GM18511 (cell line): ENCODE data around the gene NEIL3.

Source experiments
- ATAC-seq: cut with Tn5 transposase; IDR thresholded peaks from one replicate; pipeline ENCODE4 v1.9.1; 2021; ENCODE audit warnings: mild to moderate bottlenecking, moderate library complexity; ENCODE audit not compliant: unreplicated experiment

NEIL3 gene, protein sequence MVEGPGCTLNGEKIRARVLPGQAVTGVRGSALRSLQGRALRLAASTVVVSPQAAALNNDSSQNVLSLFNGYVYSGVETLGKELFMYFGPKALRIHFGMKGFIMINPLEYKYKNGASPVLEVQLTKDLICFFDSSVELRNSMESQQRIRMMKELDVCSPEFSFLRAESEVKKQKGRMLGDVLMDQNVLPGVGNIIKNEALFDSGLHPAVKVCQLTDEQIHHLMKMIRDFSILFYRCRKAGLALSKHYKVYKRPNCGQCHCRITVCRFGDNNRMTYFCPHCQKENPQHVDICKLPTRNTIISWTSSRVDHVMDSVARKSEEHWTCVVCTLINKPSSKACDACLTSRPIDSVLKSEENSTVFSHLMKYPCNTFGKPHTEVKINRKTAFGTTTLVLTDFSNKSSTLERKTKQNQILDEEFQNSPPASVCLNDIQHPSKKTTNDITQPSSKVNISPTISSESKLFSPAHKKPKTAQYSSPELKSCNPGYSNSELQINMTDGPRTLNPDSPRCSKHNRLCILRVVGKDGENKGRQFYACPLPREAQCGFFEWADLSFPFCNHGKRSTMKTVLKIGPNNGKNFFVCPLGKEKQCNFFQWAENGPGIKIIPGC

DNA sequence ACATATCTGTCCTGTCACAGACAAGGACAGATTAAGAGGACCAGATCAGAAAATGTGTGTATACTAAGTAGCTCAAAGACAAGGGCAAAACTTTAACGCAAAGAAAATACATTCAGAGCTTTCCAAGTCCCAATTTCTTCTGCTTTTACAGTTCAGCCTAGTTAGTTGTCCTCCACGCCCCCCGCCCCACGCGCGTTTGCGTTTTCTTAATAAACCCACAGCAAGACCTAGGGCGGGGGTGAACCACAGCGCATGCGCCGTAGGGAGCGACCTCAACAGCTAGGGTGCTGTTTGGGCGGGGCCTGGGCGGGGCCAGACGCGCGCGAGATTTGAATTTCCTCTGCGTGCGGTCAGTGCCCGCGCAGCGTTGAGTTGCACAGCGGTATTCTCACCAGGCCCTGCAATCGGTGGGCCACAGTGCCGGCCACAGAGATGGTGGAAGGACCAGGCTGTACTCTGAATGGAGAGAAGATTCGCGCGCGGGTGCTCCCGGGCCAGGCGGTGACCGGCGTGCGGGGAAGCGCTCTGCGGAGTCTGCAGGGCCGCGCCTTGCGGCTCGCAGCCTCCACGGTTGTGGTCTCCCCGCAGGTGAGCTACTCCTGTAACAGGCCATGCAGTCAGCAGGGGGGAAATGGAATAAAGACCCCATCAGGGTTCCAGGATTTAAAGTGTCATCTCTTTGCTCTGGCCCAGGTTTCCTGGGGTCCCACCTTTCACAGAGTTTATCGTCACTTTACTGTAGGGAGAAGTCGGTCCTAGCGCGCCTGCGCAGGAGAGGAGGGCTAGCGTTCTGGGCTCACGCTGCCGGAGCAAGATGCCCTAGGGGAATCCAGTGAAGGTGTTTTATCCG is at the start of gene NEIL3:
TSS of gene NEIL3 (plus strand) at position 353 of the 850 bp plus-strand sequence. CDS start at position 433, 80 bp downstream.
- ATAC-seq, result peak; percentile 90

DNA sequence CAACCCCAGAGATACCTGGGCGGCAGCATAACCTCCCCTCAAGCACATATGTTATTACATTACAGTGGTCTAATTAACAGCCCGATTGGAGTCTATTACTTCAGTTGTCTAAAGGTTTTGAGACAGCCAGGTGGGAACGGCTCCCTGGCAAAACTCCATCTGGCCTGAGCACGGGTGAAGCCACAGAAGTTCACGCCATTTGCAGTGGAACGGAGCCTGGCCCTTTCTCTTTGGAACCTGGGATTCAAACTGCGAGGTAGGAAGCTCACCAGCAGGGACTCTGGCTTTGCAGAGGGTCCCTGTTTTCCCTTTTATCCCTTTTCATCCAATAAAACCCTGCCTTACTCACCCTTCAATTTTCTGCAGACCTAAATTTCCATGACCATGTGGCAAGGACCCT is 45.9 kb upstream of the NEIL3 start:
- no peak for ATAC-seq

DNA sequence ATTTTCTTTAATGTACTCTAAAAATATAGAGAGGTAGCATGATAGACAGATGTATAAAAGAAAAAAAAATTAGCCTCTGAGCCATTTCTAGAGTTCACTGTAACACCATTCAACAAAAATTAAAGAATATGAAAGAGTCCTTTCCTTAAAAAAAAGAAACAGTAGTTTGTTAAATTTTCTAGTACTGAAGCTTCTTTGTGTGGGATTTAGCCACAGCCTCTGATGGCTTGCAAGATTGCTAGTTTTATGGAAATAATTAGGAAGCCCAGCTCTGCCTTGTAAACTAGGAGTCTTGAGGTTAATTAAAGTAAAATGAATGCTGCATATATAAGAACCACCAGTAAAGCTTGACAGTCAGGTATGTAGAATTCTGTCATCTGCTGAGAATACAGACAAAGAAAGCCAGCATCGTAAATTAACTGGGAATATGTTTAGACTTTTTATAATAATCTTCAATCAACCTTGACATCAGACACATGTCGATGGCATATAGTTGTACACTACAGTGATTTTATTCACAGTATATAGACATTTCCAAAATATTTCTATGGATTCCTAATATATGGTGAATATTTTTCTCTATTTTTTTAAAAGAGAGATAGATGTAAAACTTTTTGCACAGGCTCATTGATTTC is 44.8 kb upstream of the NEIL3 start:
- ATAC-seq, result no peak

DNA sequence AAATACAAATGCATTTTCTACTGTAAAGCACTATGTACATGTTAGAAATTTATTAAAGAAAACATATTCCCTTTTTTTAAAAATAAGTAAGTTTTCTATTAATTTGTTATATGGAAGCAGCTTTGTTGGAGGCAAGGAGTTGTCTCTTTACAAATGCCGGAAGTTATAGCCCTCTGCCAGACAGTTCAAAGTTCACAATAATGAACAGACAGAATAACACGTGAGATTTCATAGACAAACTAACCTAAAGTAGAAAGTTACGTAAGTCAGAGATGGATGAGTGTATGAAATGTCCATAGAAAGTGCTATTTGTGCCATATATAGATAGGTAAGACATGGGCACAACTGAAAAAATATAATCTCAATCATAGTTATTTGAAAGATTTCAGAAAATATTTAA is 43.9 kb upstream of the NEIL3 start:
- ATAC-seq, result no peak

DNA sequence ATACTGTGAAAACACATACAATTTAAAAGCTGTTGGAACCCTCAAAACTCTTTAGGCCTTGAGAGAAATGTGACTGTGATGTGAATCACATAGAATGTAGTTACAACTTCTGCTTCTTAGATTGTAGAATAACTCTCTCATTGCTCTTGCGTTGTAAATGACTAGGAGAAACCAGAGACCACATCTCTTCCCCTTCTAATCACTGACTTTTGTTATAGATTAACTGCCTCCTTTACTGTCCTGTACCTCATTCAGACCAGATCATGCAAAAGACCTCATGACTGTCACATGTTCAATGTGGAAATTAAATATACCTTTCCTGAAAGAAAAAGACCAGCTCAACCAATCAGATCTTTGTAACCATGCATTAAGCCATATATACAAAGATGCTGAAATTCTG is 43.2 kb upstream of the NEIL3 start:
- no peak for ATAC-seq

DNA sequence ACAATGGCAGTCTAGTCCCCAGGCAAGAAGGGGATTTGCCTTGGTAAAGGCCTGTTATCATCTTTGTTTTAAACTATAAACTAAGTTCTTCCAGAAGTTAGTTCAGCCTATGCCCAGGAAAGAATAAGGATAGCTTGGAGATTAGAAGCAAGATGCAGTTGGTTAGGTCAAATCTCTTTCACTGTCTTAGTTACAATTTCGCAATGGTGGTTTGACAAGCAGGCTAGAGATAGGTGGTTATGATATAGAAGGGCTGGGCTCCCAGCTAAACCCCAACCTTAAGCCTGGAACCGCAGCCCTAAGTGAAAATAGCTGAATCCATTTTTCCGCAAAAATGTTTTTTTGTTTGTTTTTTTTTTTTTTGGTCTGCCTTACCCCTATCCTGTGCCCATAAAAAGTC is 41.8 kb upstream of the NEIL3 start:
- ATAC-seq, result no peak

DNA sequence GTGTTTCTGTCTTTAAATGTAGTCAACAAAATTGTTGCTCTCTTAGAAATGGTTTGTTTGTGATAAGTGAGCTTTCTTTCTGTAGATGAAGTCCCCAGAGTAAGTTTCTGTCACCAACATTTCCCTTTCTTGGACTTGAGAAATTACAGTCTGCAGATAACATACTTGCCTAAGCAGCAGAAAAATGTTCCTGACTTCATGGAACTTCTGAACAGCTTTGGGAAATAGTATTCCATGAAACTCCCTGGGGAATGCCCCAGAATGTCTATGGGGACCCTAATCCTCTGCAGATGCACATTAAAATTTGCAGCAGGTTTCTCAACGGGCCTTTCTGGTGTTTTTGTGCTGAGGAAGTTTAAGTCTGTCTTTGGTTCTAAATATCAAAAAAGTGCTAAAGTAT is 38.6 kb upstream of the NEIL3 start:
- ATAC-seq, result no peak

DNA sequence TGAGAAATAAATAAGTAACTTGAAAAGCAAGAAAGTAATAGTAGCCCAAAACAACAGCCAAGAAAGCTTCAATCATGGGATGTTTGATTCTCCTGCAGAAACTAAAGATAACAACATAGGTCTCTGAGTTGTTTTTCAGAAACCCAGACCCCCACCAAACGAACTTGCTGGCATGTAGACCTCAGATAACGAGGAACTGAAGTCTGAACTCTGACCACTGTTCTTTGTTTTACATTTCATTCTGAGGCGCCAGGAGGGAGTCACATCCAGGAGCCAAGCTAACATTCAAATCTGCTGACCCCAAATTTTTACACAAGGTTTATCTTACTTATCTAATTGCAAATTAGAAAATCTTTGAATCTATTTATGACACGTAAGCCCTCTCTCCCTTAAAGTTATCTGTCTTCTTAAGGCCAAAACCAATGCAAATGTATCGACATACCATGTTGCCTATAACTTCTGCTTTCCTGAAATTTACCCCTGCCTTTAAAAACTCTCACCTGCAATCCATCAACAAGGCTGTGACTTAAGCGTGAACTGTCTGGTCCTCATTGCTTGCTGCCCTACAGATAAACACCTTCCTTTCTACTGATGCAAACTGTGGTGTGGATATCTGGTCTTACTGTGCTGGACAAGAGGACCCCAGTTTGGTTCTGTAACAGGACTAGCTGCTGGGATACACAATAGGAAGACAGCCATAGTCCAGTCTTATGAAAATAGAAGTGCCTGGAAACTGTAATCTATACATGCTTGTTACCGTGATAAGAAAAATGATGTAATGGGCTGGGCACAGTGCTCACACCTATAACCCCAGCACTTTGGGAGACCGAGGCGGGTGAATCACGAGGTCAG is 37.5 kb upstream of the NEIL3 start:
- no peak for ATAC-seq

DNA sequence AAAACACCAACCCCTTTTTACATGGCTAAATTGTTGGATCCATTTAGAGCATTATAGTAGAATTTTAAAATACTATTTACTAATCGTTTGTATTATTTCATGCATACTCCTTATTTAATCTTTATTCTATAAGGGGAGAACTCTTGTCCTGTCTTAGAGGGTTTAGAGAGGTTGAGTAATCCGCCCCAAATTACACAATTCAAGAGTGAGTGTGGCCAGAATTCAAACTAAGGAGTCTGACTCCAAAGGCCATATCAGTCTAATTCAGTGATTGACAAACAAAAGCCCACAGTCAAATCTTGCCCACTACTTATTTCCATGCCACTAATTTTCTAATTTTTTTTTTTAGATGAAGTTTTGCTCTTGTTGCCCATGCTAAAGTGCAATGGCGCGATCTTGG is 33.7 kb upstream of the NEIL3 start:
- no peak for ATAC-seq

DNA sequence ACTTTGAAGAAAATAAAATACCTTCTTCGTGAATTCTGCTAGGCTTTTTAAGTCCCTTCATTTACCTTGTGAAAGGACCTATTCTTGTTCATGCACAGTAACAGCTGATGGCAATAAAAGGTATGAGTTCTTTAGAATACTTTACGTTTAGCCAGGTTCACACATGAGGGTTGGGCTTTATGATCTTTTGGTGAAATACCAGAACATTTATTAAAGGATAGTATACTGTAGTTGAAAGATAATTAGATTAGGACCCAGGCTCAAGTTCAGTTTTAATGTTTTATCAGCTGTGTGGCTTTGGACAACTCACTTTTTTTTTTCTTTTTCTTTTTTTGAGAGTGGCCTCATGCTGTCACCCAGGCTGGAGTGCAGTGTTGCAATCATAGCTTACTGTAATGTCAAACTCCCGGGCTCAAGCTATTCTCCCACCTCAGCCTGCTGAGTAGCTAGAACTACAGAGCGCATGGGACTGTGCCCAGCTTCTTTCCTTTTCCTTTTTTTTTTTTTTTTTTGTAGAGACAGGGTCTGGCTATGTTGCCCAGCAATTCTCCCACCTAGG is 28.2 kb upstream of the NEIL3 start:
- no peak for ATAC-seq

DNA sequence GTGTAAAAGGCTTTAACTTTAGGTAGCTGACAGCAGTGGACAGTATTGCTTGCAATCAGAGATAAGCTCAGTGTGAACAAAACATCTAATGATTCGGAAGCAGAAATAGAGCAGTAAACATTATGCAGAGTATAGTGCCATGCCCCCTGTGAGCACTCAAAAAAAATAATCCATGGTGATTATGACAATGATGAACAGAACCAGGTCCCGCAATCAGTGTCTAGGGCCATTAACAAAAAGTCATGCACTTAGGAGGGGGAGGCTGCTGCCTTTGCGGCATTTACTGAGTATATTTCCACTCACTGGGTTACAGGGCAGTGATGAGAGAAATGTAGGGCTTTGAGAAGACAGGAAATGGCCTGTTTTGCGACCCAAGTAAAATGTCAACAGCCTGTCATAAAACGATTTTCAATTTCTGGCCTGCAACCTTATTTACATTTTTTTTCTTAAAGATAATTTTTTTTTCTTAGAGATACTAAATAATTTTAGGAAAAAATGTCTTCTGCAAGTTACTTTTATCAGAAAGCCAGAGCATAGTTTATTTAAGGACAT is 27.3 kb upstream of the NEIL3 start:
- no peak for ATAC-seq

DNA sequence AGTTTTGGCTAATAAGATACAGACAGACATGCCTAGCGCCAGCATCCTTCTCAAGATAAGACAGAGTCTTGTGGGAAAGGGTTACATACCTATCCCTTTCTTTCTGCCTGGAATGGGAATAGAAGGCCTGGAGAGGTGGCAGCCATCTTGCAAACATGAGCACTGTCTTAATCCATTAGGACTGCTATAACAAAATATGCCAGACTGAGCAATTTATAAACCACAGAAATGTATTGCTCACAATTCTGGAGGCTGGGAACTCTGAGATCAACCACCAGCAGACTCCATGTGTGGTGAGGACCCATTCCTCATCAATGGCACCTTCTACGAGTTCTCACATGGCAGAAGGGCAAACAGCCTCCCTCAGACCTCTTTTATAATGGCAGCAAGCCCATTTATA is 26.5 kb upstream of the NEIL3 start:
- no peak for ATAC-seq

DNA sequence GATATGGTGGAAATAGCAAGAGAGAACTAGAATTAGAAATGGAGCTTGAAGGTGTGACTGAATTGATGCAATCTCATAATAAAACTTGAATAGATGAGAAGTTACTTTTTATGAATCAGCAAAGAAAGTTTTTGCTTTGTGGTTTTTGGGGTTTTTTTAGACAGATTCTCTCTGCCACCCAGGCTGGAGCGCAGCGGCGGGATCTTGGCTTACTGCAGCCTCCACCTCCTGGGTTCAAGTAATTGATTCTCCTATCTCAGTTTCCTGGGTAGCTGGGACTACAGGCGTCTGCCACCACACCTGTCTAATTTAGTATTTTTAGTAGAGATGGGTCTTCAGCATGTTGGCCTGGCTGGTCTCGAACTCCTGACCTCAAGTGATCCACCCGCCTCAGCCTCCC is 23.7 kb upstream of the NEIL3 start:
- no peak for ATAC-seq

DNA sequence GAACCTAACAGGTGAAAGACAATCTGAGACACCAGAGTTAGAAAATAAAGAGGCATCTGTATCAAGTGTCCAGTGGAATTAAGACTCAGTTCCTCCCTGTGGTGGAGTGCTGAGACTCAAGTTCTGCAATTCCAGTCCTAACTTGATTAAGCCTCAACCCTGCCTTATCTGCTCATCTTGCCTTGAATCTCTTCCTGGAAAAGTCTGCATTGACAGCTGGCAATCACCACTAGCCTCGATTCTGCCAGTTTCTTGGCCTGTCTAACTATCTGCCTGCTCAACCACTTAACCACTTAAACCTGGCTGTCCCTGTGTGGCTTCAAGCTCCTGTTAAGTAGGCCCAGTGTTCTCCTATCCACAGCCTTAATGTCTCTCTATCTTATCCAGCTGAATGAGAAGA is 22.4 kb upstream of the NEIL3 start:
- no peak for ATAC-seq

DNA sequence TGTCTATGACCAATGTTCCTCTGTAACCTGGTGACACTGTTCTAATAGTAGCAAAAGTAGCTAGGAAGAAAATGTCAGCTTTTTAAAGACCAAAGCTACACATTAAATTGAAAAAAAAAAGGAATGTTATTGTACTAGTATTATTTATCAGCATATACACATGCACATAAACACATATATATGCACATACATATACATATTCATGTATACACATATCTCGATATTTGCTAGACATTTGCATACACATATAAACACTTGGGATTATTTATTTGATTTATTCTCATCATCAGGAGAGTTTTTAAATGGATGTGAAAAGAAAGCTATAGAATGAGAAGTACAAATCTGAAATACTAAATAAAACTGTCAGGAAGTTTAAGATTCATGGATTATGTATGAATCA is 21.3 kb upstream of the NEIL3 start:
- no peak for ATAC-seq

DNA sequence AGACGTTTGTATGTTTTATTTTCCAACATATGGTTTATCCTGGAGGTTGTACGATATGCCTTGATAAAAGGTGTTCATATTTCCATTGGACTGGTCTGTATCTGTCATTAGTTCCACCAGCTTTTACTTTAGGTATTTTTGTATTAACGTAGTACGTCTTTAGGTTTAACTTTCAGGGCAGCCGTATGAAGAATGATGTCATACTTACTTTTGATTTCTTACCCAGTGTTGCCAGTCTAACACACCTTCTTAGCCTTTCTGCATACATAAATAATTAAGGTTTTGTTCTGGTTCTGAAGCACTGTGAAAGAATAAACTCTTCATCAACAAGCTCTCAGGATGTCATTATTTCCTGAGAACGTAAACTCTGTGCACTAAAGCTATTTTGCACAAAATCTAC is 18.9 kb upstream of the NEIL3 start:
- ATAC-seq, result no peak

DNA sequence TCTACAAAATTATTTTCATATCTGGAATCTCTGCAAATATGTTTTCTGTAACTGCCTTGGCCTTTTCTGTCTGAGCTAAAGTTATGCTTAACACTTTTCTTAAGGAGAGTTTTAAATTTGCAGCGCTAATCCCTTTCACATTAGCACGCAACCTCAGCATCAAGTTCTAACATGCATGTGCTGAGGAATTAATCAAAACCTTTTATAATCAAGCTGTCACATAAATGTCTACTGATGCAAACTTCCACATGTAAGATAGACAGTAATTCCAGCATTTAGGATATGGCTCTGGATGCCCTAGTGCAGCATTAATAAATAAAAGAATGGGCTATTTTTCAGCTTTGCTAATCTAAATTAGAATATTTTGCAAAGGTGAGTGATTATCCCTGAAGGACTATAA is 17.5 kb upstream of the NEIL3 start:
- no peak for ATAC-seq

DNA sequence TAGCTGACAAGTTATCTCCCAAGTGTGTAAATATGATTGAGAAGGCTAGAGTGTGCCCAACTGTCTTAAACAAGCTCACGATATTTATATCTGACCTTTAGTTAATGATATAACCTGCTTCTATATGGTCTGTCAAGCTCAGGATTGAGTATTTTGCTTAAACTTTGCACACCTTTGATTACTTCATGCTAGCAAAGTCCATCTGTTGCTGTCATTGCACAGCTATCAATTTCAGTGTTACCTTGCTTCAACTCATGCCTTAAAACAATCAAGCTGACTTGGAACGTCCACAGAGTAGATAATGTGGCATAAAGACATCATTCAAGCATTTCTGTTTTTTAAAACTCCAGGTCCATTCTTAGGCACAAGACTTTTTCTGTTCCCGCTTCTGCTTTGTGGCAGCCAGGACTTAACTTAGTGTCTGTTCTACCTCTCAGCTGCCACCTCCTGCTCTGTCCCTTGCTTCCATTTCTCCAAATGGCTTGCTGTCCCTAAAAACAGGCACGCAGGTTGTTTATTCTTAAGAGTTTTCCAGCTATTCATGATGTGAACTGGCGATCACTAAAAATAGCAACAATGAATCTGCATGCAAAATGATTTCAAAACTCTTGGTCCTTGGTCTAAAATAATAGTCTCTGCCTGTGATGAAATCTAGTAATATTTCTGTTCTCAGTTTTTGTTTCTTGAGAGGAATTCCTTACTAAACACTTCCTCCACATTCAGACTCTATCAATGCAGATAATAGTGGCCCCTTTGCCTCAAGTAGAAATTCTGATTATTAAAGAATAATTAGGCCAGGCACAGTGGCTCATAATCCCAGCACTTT is 16.3 kb upstream of the NEIL3 start:
- peak; percentile 56 for ATAC-seq
